HCT116 (cell line): ENCODE results near the gene OR7G2. TPM values are rescaled to one million over a fixed set of nuclear protein-coding genes. Genes with fewer than 3 reads are reported as not detected.

Experiments used
- ATAC-seq: fragments of 200-7000 bp; cut with Tn5 transposase; 2 replicates; pipeline ENCODE4 v1.9.1; 2020; ENCODE audit warnings: mild to moderate bottlenecking, moderate library complexity
- BruUV-seq: library from RNA; stranded (reverse); fragments of 400-500 nt; replicated peaks from 2 replicates; lab custom pipeline; 2021; lab: Mats Ljungman, UMichigan
- CTCF ChIA-PET: fragments of 300-600 bp; sonication (Branson Sonifier 250); formaldehyde crosslinking; loops from one replicate; lab custom pipeline; 2021; ENCODE audit warnings: antibody characterized with exemption; lab: Charles Lee
- POLR2A ChIA-PET: fragments of 300-600, 350-600 bp; sonication (Branson Sonifier 250); formaldehyde crosslinking; loops from one replicate; lab custom pipeline; 2021; ENCODE audit warnings: antibody characterized with exemption; lab: Charles Lee
- RAD21 ChIA-PET, 2 experiments: fragments of 300-600 bp; sonication (Branson Sonifier 250); formaldehyde crosslinking; loops; one replicate each; lab custom pipeline; 2023; ENCODE audit warnings: low total read pairs in 2 of 2; ENCODE audit not compliant: uncharacterized antibody in 2 of 2, unreplicated experiment in 2 of 2, low non-redundant PET in 1 of 2; lab: Charles Lee
- DNase-seq: peaks from one replicate; pipeline ENCODE4 v3.0.0-alpha.2; 2010; ENCODE audit warnings: low read depth, low spot score
- H2AFZ ChIP-seq: fragments of 200-600 bp; shearing (Covaris generic), sonication (generic); 2 replicates; pipeline ENCODE4 v1.6.1; 2017; ENCODE audit warnings: low read depth, mixed run types, mixed read lengths, antibody characterized with exemption, low read length; ENCODE audit not compliant: poor library complexity, severe bottlenecking
- H3K27ac ChIP-seq: 2 replicates; pipeline ENCODE4 v1.5.1; 2012; ENCODE audit warnings: low read depth, low read length
- H3K27me3 ChIP-seq: fragments of 200-600 bp; sonication (generic); 2 replicates; pipeline ENCODE4 v1.6.1; 2016; ENCODE audit warnings: mixed run types, low read length, mixed read lengths; ENCODE audit not compliant: insufficient read depth
- H3K36me3 ChIP-seq, 2 experiments: fragments of 200-500 bp in 1 of 2; fragments of 200-600 bp in 1 of 2; sonication (Bioruptor generic) in 1 of 2; sonication (generic) in 1 of 2; 2 replicates each; pipeline versions ENCODE4 v1.5.1 to v1.6.1; 2014 to 2016; ENCODE audit warnings: low read length in 2 of 2, inconsistent platforms in 1 of 2, mixed read lengths in 1 of 2, mixed run types in 1 of 2; ENCODE audit not compliant: insufficient read depth in 2 of 2, control insufficient read depth in 1 of 2
- H3K4me1 ChIP-seq, 2 experiments: fragments of 200-600 bp in 1 of 2; sonication (generic) in 1 of 2; 2 replicates each; pipeline versions ENCODE4 v1.5.1 to v1.6.1; 2012 to 2017; ENCODE audit warnings: low read length in 2 of 2, inconsistent platforms in 1 of 2, mild to moderate bottlenecking in 1 of 2, mixed read lengths in 1 of 2, mixed run types in 1 of 2, moderate library complexity in 1 of 2; ENCODE audit not compliant: insufficient read depth in 2 of 2, control insufficient read depth in 1 of 2
- H3K4me2 ChIP-seq: fragments of 200-600 bp; sonication (generic); 2 replicates; pipeline ENCODE4 v1.6.1; 2017; ENCODE audit warnings: mixed run types, low read length, mixed read lengths
- H3K4me3 ChIP-seq, 2 experiments: fragments of 200-600 bp in 1 of 2; sonication (generic) in 1 of 2; replicated peaks in 1 of 2; 2 replicates each; pipeline ENCODE4 v1.5.1; 2011 to 2016; ENCODE audit warnings: low read length in 2 of 2, control low read depth in 1 of 2, low read depth in 1 of 2, mild to moderate bottlenecking in 1 of 2, mixed read lengths in 1 of 2, mixed run types in 1 of 2
- H3K79me2 ChIP-seq: fragments of 200-600 bp; sonication (generic); 2 replicates; pipeline ENCODE4 v1.6.1; 2017; ENCODE audit warnings: mild to moderate bottlenecking, mixed run types, low read length, moderate library complexity, mixed read lengths; ENCODE audit not compliant: insufficient read depth
- H3K9ac ChIP-seq: fragments of 200-600 bp; sonication (generic); 2 replicates; pipeline ENCODE4 v1.6.1; 2016; ENCODE audit warnings: low read length, mixed read lengths
- H3K9me2 ChIP-seq: fragments of 200-600 bp; sonication (generic), shearing (Covaris generic); 2 replicates; pipeline ENCODE4 v1.6.1; 2017; ENCODE audit warnings: mixed run types, mild to moderate bottlenecking, moderate library complexity; ENCODE audit not compliant: insufficient read depth
- H3K9me3 ChIP-seq, 2 experiments: fragments of 200-500 bp in 1 of 2; fragments of 200-600 bp in 1 of 2; sonication (Bioruptor generic) in 1 of 2; sonication (generic) in 1 of 2; 2 replicates each; pipeline ENCODE4 v1.6.1; 2014 to 2017; ENCODE audit warnings: low read length in 2 of 2, mixed read lengths in 2 of 2, inconsistent platforms in 1 of 2, low read depth in 1 of 2, mild to moderate bottlenecking in 1 of 2, mixed run types in 1 of 2, moderate library complexity in 1 of 2; ENCODE audit not compliant: control insufficient read depth in 1 of 2, insufficient read depth in 1 of 2
- H4K20me1 ChIP-seq: fragments of 200-600 bp; sonication (generic), shearing (Covaris generic); 2 replicates; pipeline ENCODE4 v1.6.1; 2017; ENCODE audit warnings: mixed run types, mild to moderate bottlenecking, moderate library complexity; ENCODE audit not compliant: insufficient read depth
- ATF3 ChIP-seq: IDR thresholded peaks from 2 replicates; pipeline ENCODE4 v1.6.1; 2012
- EZH2phosphoT487 ChIP-seq: fragments of 200-600 bp; IDR thresholded peaks from 2 replicates; pipeline ENCODE4 v1.6.1; 2018; ENCODE audit warnings: antibody characterized with exemption, borderline replicate concordance
- FOSL1 ChIP-seq: IDR thresholded peaks from 2 replicates; pipeline ENCODE4 v1.6.1; 2012; ENCODE audit warnings: low read depth
- POLR2A ChIP-seq: IDR thresholded peaks from 2 replicates; pipeline ENCODE4 v1.7.0; 2011; ENCODE audit warnings: borderline replicate concordance; ENCODE audit not compliant: insufficient read depth, insufficient read length; ENCODE audit errors: extremely low read depth
- SIN3A ChIP-seq: IDR thresholded peaks from 2 replicates; pipeline ENCODE4 v1.6.1; 2012; ENCODE audit warnings: low read depth
- SP1 ChIP-seq: IDR thresholded peaks from 2 replicates; pipeline ENCODE4 v1.6.1; 2012; ENCODE audit warnings: low read depth
- ZNF274 ChIP-seq: fragments of 200-500 bp; sonication (Bioruptor generic); IDR thresholded peaks from 2 replicates; pipeline ENCODE4 v1.6.1; 2014; ENCODE audit warnings: mild to moderate bottlenecking, low read depth, low read length, inconsistent platforms
- intact Hi-C: fragments of 100-400 bp; cut with micrococcal nuclease; formaldehyde crosslinking; loops from 2 replicates; pipeline ENCODE4 v1.10.0; 2022
- total RNA-seq: library from RNA; stranded (reverse); gene quantifications from one replicate; pipeline ENCODE4 v1.2.1, GENCODE V29; 2021; ENCODE audit not compliant: unreplicated experiment
- TF ChIP-seq, protein P1 (sequence below): IDR thresholded peaks from 2 replicates; pipeline ENCODE4 v1.6.1; 2011; ENCODE audit warnings: mild to moderate bottlenecking, low read length, moderate library complexity; ENCODE audit not compliant: insufficient replicate concordance; ENCODE audit errors: extremely low read depth

The OR7G2 gene
- total RNA-seq, 1 experiment from 2014 or later: not detected

GRCh38 chr19:9086761-9087160 lies 20.5 kb downstream of the OR7G2 start, which contains the start of gene OR1M1 (continued):
- TF ChIP-seq ZNF274: no peak
- TF ChIP-seq ATF3: no peak
- TF ChIP-seq POLR2A: no peak

DNA sequence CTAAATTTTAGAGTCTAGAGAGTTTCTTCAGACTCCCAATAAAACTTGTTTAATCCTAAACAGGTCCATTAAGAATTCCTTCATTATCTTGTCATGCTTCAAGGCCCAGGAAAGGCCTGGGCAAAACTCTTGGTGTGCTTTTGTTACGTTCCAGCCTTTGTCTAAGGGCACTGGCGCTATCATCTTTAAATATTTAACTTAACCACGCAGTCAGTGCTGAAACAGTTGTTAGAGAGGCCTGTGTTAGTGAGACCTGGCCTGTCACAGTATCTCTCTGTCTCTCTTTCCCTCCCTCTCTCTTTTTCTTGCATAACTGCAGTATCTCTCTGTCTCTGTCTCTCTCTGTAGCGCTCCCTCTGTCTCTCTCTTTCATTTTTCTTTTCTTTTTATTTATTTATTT lies 28.6 kb downstream of the OR7G2 start:
- TF ChIP-seq FOSL1 (no peak), ZNF274 (no peak), SIN3A (no peak), SP1 (no peak), EZH2phosphoT487 (no peak)
- TF ChIP-seq, protein P1, sequence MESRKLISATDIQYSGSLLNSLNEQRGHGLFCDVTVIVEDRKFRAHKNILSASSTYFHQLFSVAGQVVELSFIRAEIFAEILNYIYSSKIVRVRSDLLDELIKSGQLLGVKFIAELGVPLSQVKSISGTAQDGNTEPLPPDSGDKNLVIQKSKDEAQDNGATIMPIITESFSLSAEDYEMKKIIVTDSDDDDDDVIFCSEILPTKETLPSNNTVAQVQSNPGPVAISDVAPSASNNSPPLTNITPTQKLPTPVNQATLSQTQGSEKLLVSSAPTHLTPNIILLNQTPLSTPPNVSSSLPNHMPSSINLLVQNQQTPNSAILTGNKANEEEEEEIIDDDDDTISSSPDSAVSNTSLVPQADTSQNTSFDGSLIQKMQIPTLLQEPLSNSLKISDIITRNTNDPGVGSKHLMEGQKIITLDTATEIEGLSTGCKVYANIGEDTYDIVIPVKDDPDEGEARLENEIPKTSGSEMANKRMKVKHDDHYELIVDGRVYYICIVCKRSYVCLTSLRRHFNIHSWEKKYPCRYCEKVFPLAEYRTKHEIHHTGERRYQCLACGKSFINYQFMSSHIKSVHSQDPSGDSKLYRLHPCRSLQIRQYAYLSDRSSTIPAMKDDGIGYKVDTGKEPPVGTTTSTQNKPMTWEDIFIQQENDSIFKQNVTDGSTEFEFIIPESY: no peak
- RAD21 ChIA-PET: interaction anchor here in 1 of 2 experiments (0.6 kb wide), 1 partner anchor 386 kb away, joined by 3 read pairs; no protein-coding TSS in a partner anchor

More for the DNA sequence above, 28.6 kb downstream of the OR7G2 start:
- Histone ChIP-seq H4K20me1 (no peaks in the 10 kb centered on the region), H3K9me2 (no peaks in the 10 kb centered on the region), H3K4me2 (no peak overlapping the region), H3K27ac (no peak overlapping the region), H3K9me3 (no peaks in the 10 kb centered on the region), H3K27me3 (no peaks in the 10 kb centered on the region), H3K9ac (no peak overlapping the region), H3K4me1 (peaks cover 29 to 38% of the 10 kb centered on the region in 2 experiments), H3K36me3 (no peaks in the 10 kb centered on the region), H3K79me2 (no peaks in the 10 kb centered on the region), H3K4me3 (no peak overlapping the region), H2AFZ (no peak overlapping the region)
- ATAC-seq (no peak), DNase-seq (no peak)
- ChIA-PET CTCF (no interaction called here), POLR2A (no interaction called here)
- BruUV-seq: no TSS peak
- intact Hi-C loops: loop anchor here (1.0 kb wide), 1 partner anchor 424 kb away; no protein-coding TSS in a partner anchor
